Measurements from ENCODE around the gene PRDM7.
A peak's percentile ranks its signal among the peaks of the same experiment; 100 is the strongest.

The PRDM7 gene

GRCh38 chr16:90033387-90033786 is 43.7 kb downstream of the PRDM7 start:
- no peak overlapping the region for H3K4me2 ChIP-seq (ENCODE audit: insufficient read depth, low read length, poor library complexity, severe bottlenecking)
- no peak overlapping the region for H3K14ac ChIP-seq (ENCODE audit: low read length)
- H3K36me3 ChIP-seq (replicated peaks in 1 of 2; ENCODE audit: control insufficient read depth in 2 of 2, insufficient read depth in 2 of 2, low read length in 2 of 2) = peaks cover 0 to 11% of the 10 kb centered on the region in 2 donors
- H3K9me3 ChIP-seq (replicated peaks in 1 of 2; ENCODE audit: control insufficient read depth in 2 of 2, insufficient read depth in 1 of 2, low read depth in 1 of 2, low read length in 2 of 2) = peaks cover 0 to 13% of the 10 kb centered on the region in 2 donors
- H4K8ac ChIP-seq (ENCODE audit: low read depth, low read length) = no peak overlapping the region
- H3K4me1 ChIP-seq (ENCODE audit: control insufficient read depth in 2 of 2, insufficient read depth in 1 of 2, low read depth in 1 of 2, low read length in 2 of 2) = peaks cover 0 to 3% of the 10 kb centered on the region in 2 donors
- H2BK12ac ChIP-seq (ENCODE audit: low read length) = no peak overlapping the region
- H2BK15ac ChIP-seq (ENCODE audit: low read length) = no peak overlapping the region
- no peak overlapping the region for H3K9ac ChIP-seq (ENCODE audit: low read depth, low read length, poor library complexity)
- no peak overlapping the region for H3K4me3 ChIP-seq (ENCODE audit: low read length in 2 of 2)
- no peak overlapping the region for H3K18ac ChIP-seq (ENCODE audit: low read length)
- no peak overlapping the region for H2AK5ac ChIP-seq (ENCODE audit: low read depth, low read length)
- H3K79me1 ChIP-seq (ENCODE audit: low read depth, low read length) = no peaks in the 10 kb centered on the region
- no peak overlapping the region for H3K23ac ChIP-seq (ENCODE audit: low read depth, low read length, poor library complexity)
- no peak overlapping the region for H4K91ac ChIP-seq (ENCODE audit: low read depth, low read length, poor library complexity)
- no peak overlapping the region for H3K4ac ChIP-seq (ENCODE audit: low read length)
- no peak overlapping the region for H2AFZ ChIP-seq (ENCODE audit: low read length)
- no peak overlapping the region for H2BK120ac ChIP-seq (ENCODE audit: low read depth, low read length)
- no peak overlapping the region for H3K27ac ChIP-seq (replicated peaks; ENCODE audit: low read length)
- H2BK5ac ChIP-seq (ENCODE audit: low read length) = no peak overlapping the region
- peaks cover 0 to 6% (median 0%) of the 10 kb centered on the region in 3 experiments for H3K27me3 ChIP-seq (ENCODE audit: control insufficient read depth in 3 of 3, insufficient read depth in 3 of 3, low read depth in 1 of 3, low read length in 3 of 3)
- no peak for DNase-seq (ENCODE audit: low spot score)
- no CpG with 5 or more reads among the region's 4 CpGs for WGBS, 2 donors (ENCODE audit: extremely low coverage in 2 of 2, insufficient read length in 2 of 2, insufficient replicate concordance in 1 of 2)

GRCh38 chr16:90032674-90033331 is 44.3 kb downstream of the PRDM7 start:
- H3K4me1 ChIP-seq (ENCODE audit: control insufficient read depth in 2 of 2, insufficient read depth in 1 of 2, low read depth in 1 of 2, low read length in 2 of 2) = peaks cover 0 to 3% of the 10 kb centered on the region in 2 donors
- H3K18ac ChIP-seq (ENCODE audit: low read length) = no peak overlapping the region
- no peak overlapping the region for H3K27ac ChIP-seq (replicated peaks; ENCODE audit: low read length)
- H3K14ac ChIP-seq (ENCODE audit: low read length) = peak overlapping the region; percentile 78
- H3K4me3 ChIP-seq (ENCODE audit: low read length in 2 of 2) = peak overlapping the region in 1 of 2 donors; percentile 55
- H2AK5ac ChIP-seq (ENCODE audit: low read depth, low read length) = no peak overlapping the region
- peak overlapping the region; percentile 70 for H4K8ac ChIP-seq (ENCODE audit: low read depth, low read length)
- no peaks in the 10 kb centered on the region for H3K79me1 ChIP-seq (ENCODE audit: low read depth, low read length)
- no peak overlapping the region for H3K4me2 ChIP-seq (ENCODE audit: insufficient read depth, low read length, poor library complexity, severe bottlenecking)
- no CpG with 5 or more reads among the region's 8 CpGs for WGBS, 2 donors (ENCODE audit: extremely low coverage in 2 of 2, insufficient read length in 2 of 2, insufficient replicate concordance in 1 of 2)
- no peak overlapping the region for H2BK15ac ChIP-seq (ENCODE audit: low read length)
- H3K23ac ChIP-seq (ENCODE audit: low read depth, low read length, poor library complexity) = peak overlapping the region; percentile 70
- DNase-seq (ENCODE audit: low spot score) = no peak
- no peak overlapping the region for H2AFZ ChIP-seq (ENCODE audit: low read length)
- H3K9ac ChIP-seq (ENCODE audit: low read depth, low read length, poor library complexity) = no peak overlapping the region
- H2BK5ac ChIP-seq (ENCODE audit: low read length) = no peak overlapping the region
- H3K9me3 ChIP-seq (replicated peaks in 1 of 2; ENCODE audit: control insufficient read depth in 2 of 2, insufficient read depth in 1 of 2, low read depth in 1 of 2, low read length in 2 of 2) = peaks cover 0 to 13% of the 10 kb centered on the region in 2 donors
- H4K91ac ChIP-seq (ENCODE audit: low read depth, low read length, poor library complexity) = no peak overlapping the region
- H2BK12ac ChIP-seq (ENCODE audit: low read length) = no peak overlapping the region
- no peak overlapping the region for H3K4ac ChIP-seq (ENCODE audit: low read length)
- H2BK120ac ChIP-seq (ENCODE audit: low read depth, low read length) = no peak overlapping the region
- H3K36me3 ChIP-seq (replicated peaks in 1 of 2; ENCODE audit: control insufficient read depth in 2 of 2, insufficient read depth in 2 of 2, low read length in 2 of 2) = peaks cover 0 to 11% of the 10 kb centered on the region in 2 donors
- peaks cover 0 to 6% (median 0%) of the 10 kb centered on the region in 3 experiments for H3K27me3 ChIP-seq (ENCODE audit: control insufficient read depth in 3 of 3, insufficient read depth in 3 of 3, low read depth in 1 of 3, low read length in 3 of 3)

DNA sequence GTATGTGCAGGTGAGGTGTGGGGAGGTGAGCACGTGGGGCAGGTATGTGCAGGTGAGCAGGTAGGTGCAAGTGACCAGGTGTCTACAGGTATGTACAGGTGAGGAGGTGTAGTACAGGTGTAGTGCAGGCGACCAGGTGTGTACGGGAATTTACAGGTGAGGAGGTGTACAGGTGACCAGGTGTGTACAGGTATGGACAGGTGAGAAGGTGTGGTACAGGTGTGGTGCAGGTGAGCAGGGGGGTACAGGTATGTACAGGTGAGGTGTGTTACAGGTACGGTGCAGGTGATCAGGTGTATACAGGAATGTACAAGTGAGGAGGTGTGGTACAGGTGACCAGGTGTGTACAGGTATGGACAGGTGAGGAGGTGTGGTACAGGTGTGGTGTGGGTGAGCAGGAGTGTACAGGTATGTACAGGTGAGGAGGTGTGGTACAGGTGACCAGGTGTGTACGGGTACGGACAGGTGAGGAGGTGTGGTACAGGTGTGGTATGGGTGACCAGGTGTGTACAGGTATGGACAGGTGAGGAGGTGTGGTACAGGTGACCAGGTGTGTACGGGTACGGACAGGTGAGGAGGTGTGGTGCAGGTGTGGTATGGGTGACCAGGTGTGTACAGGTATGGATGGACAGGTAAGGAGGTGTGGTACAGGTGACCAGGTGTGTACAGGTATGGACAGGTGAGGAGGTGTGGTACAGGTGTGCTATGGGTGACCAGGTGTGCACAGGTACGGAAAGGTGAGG is 45.0 kb downstream of the PRDM7 start:
- no peak for DNase-seq (ENCODE audit: low spot score)
- no peak overlapping the region for H4K91ac ChIP-seq (ENCODE audit: low read depth, low read length, poor library complexity)
- H2BK15ac ChIP-seq (ENCODE audit: low read length) = no peak overlapping the region
- no peak overlapping the region for H2BK120ac ChIP-seq (ENCODE audit: low read depth, low read length)
- no peak overlapping the region for H3K18ac ChIP-seq (ENCODE audit: low read length)
- H4K8ac ChIP-seq (ENCODE audit: low read depth, low read length) = no peak overlapping the region
- no peaks in the 10 kb centered on the region for H3K79me1 ChIP-seq (ENCODE audit: low read depth, low read length)
- peaks cover 0 to 3% (median 0%) of the 10 kb centered on the region in 3 experiments for H3K27me3 ChIP-seq (ENCODE audit: control insufficient read depth in 3 of 3, insufficient read depth in 3 of 3, low read depth in 1 of 3, low read length in 3 of 3)
- peak overlapping the region in 1 of 2 donors; percentile 76 for H3K4me3 ChIP-seq (ENCODE audit: low read length in 2 of 2)
- H3K27ac ChIP-seq (replicated peaks; ENCODE audit: low read length) = no peak overlapping the region
- no peak overlapping the region for H3K4me2 ChIP-seq (ENCODE audit: insufficient read depth, low read length, poor library complexity, severe bottlenecking)
- H3K23ac ChIP-seq (ENCODE audit: low read depth, low read length, poor library complexity) = peak overlapping the region; percentile 70
- peaks cover 0 to 3% of the 10 kb centered on the region in 2 donors for H3K4me1 ChIP-seq (ENCODE audit: control insufficient read depth in 2 of 2, insufficient read depth in 1 of 2, low read depth in 1 of 2, low read length in 2 of 2)
- H3K9ac ChIP-seq (ENCODE audit: low read depth, low read length, poor library complexity) = peak overlapping the region; percentile 53
- H2BK5ac ChIP-seq (ENCODE audit: low read length) = no peak overlapping the region
- H3K36me3 ChIP-seq (replicated peaks in 1 of 2; ENCODE audit: control insufficient read depth in 2 of 2, insufficient read depth in 2 of 2, low read length in 2 of 2) = peaks cover 0 to 11% of the 10 kb centered on the region in 2 donors
- no peak overlapping the region for H3K4ac ChIP-seq (ENCODE audit: low read length)
- no peak overlapping the region for H2BK12ac ChIP-seq (ENCODE audit: low read length)
- WGBS, 2 donors (ENCODE audit: extremely low coverage in 2 of 2, insufficient read length in 2 of 2, insufficient replicate concordance in 1 of 2) = no CpG with 5 or more reads among the region's 9 CpGs
- H2AFZ ChIP-seq (ENCODE audit: low read length) = no peak overlapping the region
- no peak overlapping the region for H2AK5ac ChIP-seq (ENCODE audit: low read depth, low read length)
- peak overlapping the region; percentile 78 for H3K14ac ChIP-seq (ENCODE audit: low read length)
- H3K9me3 ChIP-seq (replicated peaks in 1 of 2; ENCODE audit: control insufficient read depth in 2 of 2, insufficient read depth in 1 of 2, low read depth in 1 of 2, low read length in 2 of 2) = peaks cover 0 to 13% of the 10 kb centered on the region in 2 donors

Measured in neuronal stem cell (in vitro differentiated cells).